Activated CD4-positive, alpha-beta T cell treated with anti-CD3 and anti-CD28 coated beads, Interleukin-2, Interleukin-4, amounts not matched to agents 100 ng/mL and 50 ng/mL, durations not matched to agents 16 hours and 8 hours (primary cell): ENCODE results near the gene CDK11A.
"Not testable (repeated sequence)": the region's sequence is repeated elsewhere in the genome, so short reads cannot be mapped to it uniquely, and the experiment has no call there.

Experiments used
- DNase-seq: peaks from one replicate; pipeline ENCODE4 v3.0.0-alpha.2; 2020; ENCODE audit warnings: low spot score

CDK11A gene

DNA sequence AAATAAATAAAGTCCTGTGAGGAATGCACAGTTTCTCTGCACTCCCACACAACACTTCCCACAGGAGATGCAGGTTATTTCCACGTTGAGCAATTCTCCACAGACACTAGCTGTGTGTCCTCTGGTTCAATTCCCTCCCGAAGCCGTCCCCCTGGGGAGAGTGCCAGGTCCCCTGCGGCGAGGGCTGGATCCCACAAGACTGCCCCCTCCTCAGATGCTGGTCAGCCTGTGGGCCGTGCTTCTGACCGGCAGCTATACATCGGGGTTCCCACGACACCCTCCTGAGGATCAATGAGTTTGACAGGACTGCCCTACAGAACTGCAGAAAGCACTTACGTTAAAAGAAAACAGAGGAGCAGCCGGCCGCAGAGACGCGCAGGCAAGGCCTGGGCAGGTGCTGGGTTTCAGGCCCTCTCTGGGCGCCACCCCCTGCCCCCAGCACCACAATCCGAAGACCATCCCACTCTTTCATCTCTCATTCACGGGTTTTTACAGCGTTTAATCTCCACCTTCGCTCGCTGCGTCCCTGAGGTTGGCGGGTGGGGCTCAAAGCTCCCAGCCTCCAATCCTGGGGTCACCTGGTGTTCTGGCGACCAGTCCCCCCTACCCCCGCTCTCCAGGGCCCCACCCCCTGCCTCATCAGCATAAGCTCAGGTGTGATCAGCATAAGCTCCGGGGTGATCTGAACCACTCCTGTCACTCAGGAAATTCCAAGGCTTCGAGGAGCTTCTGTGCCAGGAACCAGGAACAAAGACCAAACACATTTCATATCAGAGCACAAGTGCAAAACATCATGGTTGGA is 40.9 kb downstream of the CDK11A start:
- no peak for DNase-seq

GRCh38 chr1:1680912-1681273 is 43.3 kb downstream of the CDK11A start:
- DNase-seq, result no peak

GRCh38 chr1:1680031-1680911 is 43.9 kb downstream of the CDK11A start:
- DNase-seq, result no peak

DNA sequence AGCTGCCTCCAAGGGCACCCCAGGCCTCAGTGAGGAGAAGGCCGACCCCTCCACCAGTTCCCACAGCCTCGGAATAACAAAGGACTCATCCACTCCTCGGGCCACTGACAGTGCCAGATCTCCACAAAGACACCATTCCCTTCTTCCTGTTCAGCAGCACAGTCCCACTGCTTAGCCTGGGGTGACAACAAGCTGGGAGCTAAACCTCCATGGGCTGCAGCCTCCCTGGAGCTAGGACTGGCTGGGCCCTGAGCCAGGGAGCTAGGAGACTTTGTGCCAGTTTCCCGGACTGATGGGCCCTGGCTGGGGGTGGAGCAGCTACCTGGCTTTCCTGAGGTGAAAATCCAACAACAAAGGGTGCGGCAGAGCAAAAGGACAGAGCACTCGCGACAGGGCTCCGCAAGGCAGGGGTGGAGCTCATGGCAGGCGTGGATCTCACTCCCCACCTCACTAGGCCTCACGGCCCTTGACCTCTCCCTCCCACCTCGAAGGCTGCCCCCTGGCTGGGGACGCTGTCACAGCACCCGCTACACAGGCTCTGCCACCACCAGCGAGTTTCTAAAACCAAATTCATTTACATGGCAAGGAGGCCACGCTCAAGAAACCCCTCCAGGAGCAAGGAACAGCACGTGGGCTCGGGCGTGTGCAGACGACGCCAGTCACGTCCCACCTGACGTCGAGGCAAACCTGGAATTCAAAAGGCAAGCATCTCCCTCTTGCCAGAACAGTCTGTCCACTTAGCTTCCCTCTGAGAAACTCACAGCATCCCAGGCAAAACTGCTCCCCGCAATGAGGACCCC is 45.4 kb downstream of the CDK11A start:
- DNase-seq, result peak; percentile 58

GRCh38 chr1:1677718-1678580 is 46.2 kb downstream of the CDK11A start:
- DNase-seq, result peak; percentile 26

DNA sequence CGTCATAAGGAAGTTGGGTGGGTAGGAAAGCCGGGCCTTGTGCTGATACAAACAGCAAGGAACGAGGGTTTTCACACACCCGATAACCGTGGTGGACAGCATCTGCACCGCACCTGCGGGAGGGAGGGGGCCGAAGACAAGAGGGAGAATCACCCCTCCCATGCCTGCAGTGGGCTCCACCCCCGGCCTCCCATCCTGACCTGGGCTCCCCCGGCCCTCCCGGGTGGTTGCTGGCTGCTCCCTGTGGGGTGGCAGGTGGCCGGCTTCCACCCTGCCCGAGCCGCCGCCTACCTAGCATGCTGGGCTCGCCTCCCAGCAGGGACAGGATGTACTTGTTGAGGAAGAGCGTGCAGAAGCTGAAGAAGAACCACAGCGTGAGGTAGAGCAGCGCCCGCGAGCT is 48.1 kb downstream of the CDK11A start:
- not testable (repeated sequence) for DNase-seq

GRCh38 chr1:1675218-1675617 is 48.9 kb downstream of the CDK11A start:
- not testable (repeated sequence) for DNase-seq

DNA sequence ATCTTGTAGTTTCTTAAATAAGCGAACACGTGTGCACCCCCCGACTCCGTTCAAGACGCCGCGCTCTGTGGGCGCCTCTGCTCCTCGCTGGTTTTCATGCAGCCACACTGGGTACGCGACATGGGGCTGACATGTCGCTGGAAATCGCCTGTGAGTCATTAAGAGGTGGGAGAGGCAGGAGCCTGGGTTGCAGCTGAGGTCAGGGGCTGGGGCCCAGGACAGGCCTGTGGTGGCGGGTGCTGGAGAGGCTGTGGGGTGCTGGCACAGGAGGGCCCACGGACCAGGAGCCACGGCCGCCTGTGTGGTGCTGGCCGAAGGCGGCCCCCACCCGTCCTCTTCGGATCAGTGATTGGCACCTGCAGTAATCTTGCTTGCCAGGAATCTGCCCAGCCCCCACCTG is 49.4 kb downstream of the CDK11A start:
- DNase-seq, result not testable (repeated sequence)

- no peak for DNase-seq
Observed at GRCh38 chr1:1672181-1672965, 51.8 kb downstream of the CDK11A start.

DNA sequence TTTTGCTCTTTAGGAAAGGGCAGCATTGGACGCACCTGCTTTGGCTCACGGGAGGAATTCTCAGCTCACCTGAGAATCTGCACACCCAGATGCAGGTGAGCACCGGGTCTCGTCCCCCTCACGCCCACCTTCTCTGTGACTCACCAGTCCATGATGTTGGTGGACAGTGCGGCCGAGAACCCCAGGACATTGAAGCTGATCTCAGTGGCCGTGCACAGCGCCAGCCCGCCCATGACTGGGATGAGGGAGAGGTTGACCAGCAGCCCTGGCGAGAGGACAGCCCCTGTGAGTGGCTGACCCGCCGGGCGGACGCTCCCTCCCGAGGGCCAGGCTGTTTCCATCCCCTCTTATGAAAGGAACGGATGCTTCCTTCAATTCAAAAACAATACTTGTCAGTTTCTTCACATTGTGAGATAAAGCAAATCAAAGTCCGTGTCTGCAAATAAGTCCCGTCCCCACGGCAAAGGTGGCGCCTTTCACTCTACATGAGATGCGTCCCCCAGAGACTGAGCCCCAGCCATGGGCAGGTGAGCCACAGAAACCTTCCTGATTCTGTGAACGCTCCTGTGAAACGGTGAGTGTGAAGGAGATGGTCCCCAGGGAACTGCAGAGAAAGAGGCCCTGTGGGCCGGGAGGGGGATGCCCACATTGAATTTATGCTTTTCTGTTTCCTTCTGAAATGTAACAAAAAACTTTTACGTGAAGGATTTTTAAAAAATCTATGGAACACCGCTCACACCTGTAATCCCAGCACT is 52.6 kb downstream of the CDK11A start:
- no peak for DNase-seq

DNA sequence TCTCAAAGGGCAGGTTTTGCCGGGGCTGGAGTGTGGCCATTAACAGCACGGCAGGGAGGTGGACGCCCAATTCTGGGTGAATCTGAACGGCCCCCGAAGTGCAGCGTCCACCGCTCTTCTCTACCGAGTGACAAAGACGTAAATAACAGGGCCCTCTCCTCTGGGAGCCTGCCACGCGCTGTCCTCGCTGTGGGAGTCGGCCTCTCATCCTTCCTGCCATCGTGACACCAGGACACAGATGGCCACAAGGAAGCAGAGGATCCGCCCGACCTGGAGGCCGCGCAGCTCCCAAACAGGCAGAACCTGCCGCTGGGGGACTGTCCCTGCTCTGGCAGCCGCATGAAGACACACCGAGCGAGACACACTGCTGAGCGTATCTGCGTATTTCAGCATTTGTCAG is 53.3 kb downstream of the CDK11A start:
- DNase-seq, result no peak

GRCh38 chr1:1669468-1670440 is 54.4 kb downstream of the CDK11A start:
- DNase-seq, result no peak

DNA sequence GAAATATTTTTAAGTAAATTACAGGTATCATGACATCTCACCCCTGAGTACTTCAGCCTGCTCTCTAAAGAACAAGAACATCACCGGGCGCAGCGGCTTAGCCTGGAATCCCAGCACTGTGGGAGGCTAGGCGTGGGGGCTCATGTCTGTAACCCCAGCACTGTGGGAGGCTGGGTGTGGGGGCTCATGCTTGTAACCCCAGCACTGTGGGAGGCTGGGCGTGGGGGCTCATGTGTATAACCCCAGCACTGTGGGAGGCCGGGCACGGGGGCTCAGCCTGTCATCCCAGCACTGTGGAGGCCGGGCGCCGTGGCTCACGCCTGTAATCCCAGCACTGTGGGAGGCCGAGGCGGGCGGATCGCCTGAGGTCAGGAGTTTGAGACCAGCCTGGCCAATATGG is 57.6 kb downstream of the CDK11A start:
- no peak for DNase-seq

GRCh38 chr1:1665815-1666251 is 58.3 kb downstream of the CDK11A start:
- peak; percentile 24 for DNase-seq

DNA sequence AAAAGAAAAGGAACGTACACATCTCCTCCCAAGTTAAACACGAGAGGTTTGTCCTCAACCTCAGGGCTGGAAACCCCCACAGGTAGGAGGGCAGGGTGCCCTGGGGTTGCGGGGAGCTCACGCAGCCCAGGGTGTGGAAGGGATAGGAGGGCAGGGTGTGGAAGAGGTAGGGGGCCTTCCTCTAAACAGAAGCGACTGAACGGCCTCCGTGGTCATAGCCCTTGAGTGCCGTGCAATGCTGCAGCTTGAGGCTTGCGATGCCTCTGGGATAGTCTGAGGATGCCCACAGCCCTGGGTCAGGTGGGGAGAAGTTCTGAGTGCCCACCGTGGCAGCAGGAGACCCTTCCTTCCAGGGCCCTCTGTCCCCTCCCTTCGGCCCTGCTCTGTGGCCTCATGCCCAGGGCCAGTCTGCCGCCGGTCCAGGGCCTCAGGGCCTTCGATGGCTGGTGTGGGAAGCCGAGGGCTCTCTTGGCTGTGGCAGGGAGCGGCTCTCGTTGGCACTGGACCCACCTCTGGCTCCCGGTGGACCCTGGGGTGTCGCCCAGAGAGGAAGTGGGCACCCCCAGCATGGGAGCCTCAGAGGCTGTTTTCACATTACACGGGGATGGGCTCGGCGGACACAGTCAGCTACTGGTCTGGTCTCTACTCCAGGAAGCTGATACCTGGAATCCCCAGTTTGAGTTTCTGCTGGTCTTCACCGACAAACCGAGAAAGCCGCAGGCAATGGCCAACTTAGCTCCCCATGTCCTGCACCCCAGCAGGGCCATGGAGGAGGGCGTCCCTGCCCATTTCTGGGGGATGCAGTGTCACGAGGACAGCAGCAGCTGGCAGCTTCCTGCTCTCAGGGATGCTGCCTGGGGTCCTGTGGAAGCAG is 59.0 kb downstream of the CDK11A start:
- no peak for DNase-seq

DNA sequence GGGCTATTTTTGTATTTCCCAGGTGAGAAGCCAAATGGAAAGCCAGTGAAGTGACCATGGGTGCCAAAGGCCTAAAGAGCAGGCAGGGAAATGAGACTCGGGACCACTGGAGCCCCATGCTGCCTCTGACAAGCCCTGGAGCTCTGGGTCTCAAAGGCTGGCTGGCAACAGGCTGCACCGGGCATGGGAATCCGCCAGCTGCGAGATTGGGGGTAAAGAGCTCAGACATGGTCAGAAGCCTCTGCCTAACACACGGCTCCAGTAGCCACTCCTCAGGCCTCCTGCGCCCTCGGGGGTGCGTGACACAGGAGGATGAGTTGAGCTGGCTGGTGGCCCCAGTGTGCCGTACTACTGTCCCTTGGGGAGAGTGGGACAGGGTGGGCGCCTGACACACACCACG is 59.8 kb downstream of the CDK11A start:
- DNase-seq, result not testable (repeated sequence)

GRCh38 chr1:1662830-1663560 is 61.2 kb downstream of the CDK11A start:
- not testable (repeated sequence) for DNase-seq
